GDM1 (cell line): ENCODE measurements around the gene HPGD.
"Not testable (repeated sequence)": the region's sequence is repeated elsewhere in the genome, so short reads cannot be mapped to it uniquely, and the experiment has no call there.

Source experiments
- DNase-seq: peaks from one replicate; lab custom pipeline; 2025; lab: John Stamatoyannopoulos, UW

Gene HPGD

GRCh38 chr4:174526731-174527130 lies 4.4 kb upstream of the HPGD start:
- DNase-seq = no peak

DNA sequence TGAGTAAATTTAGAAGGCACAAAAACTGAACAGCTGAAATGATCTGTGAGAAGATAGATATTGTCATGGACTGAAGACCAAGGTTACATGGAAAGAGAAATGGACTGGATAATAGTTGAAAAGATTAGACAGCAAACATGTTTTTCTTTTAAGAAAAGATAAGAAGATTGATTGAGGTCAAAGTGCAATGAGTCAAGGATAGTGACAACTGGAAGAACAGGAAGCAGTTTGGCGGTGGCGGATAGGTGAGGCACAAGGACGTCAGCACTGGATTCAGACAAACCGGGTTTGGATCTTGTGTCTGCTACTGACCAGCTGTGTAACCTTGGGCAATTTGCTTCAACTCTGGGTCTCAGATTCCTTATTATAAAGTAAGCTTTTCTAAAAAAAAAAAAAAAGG lies 2.0 kb upstream of the HPGD start:
- no peak for DNase-seq

DNA sequence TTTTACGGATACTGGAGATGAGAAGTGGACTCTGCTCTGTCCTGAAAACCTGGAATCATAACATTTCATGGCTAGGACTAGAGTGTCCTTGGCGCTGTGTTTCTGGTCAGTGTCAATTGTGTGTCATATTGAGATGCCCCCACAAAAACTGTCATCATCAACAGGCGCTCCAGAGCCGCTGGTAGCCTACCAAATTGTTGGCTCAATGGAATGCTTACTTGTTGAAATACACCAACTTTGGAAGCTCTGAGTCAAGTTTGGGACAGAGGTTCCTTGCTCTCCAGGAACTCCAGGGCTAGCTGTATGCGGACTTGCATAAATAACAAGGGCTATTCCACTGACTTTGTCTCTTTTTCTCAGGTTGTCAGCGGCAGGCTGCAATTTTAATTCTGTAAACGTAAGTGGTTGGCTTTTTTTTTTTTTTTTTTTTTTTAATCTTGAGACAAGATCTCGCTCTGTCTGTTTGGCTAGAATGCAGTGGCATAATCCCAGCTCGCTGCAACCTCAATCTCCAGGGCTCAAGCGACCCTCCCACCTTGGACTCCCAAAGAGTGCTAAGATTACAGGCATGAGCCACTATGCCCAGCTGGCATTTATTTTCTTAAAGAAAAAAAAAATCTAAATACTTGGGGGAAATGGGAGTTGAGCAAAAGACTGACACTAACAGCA lies 871 bp upstream of the HPGD start:
- DNase-seq = no peak

DNA sequence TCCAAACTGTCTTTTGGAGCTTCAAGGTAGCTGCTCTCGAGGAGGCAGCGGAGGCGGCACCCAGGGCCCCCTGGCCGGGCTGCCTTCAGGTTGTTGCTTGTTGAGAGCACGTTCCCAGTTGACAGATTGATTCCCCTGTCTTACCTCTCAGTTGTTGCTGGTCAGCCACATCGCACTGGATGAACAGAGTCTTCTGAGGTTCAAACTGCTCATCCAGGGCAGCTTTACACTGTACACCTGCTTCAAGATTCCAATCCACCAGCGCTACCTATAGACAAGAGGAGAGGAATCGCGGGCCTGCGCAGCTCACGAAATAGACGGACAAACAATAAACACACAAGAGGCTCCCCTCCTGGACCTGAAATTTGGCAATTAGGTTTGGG lies 497 bp downstream of the HPGD start:
- peak; percentile 31 for DNase-seq

DNA sequence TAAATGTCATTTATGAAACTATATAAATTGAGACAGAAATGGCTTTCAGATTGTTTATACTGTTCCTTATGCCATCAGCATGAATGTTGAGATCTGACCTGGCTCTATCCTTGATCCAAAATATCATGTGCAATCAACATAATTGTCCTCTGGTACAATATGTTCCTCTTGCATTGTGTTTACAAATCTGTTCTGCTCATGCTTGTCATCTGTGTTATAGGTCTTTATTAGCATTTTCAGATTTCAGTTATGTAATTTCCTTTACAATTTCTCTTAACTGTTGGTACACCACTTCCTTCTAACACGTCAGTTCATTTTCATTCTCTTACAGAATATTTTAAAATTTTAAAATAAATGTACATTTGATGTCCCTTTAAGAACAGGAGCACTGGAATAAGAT lies 1.6 kb downstream of the HPGD start:
- DNase-seq = no peak

DNA sequence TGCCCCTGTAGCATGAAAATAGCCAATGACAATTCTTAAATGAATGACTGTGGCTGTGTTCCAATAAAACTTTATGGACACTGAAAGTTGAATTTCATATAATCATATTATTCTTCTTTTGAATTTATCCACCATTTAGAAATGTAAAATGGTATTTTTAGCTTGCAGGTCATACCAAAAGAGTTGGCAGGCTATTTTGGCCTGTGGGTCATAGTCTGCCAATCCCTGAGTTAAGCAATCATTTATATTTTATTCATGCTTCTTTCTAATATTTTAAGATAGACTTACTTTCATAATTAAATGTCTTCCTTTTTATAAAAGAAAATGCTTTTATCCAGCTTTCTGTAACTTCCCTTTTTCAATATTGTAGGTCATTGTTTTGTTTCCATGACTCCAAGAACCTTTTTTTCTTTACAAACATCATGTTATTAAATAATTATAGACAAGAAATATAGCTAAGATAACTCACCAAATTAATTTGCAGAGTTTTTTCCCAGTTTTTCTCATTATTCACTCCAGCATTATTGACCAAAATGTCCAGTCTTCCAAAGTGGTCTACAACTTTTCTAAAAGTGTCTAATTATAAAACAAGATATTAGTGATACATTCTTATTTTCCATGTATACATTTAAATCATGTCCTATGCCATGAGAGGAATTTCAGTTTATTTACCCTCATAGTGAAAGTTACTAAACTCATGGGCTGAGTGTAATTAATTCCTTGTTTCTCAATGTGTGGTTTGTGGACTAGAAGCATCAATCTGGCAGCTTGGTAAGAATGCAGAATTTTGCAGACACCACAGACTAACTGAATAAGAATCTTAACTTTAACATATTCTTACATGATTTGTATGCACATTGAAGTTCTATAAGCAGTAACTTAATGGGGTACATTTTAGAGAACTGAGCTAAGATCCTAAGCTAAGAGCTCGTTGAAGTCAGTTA lies 4.5 kb downstream of the HPGD start:
- DNase-seq = no peak

- no peak for DNase-seq
Measured at GRCh38 chr4:174516794-174517193, 5.5 kb downstream of the HPGD start.

GRCh38 chr4:174516345-174516744 lies 5.9 kb downstream of the HPGD start:
- no peak for DNase-seq

DNA sequence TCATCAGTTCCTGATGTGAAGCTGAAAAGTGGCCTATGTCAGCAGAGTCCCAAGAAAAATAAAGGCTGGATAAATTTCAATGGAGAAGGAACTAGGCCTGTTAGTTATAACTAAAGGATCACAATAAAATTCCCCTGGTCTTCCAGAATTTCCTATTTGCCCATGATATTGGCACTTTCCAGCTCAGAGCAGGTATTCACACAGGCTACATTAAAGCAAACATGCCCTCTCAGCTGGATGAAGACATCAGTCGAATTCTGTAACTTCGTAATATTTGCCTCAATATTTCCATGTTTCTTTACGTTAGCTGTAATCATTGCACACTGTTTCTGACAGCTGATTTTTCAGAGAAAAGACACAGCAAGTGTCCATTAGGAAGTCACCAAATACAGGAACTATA lies 9.5 kb downstream of the HPGD start:
- DNase-seq = no peak

GRCh38 chr4:174505892-174506291 lies 16.4 kb downstream of the HPGD start:
- DNase-seq = no peak

DNA sequence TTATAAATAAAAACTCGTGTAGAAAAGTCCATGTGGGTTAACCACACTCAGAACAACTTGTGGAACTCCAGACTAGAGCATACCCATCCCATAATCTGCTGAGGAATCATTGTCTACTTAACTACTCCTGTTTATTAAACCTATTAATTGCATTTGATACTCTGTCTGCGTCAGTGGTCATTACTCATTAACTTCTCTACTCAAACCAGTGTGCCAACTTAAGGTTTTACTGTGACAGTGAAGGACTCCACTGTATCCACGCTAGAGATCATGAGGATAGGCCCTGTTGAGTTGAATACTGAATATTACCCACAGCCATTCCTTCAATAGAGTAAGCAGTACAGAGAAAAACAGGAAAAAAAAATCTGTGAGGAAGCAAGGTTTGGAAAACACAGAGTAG lies 17.3 kb downstream of the HPGD start:
- no peak for DNase-seq

- no peak for DNase-seq
Measured at GRCh38 chr4:174503079-174503715, 19.1 kb downstream of the HPGD start.

DNA sequence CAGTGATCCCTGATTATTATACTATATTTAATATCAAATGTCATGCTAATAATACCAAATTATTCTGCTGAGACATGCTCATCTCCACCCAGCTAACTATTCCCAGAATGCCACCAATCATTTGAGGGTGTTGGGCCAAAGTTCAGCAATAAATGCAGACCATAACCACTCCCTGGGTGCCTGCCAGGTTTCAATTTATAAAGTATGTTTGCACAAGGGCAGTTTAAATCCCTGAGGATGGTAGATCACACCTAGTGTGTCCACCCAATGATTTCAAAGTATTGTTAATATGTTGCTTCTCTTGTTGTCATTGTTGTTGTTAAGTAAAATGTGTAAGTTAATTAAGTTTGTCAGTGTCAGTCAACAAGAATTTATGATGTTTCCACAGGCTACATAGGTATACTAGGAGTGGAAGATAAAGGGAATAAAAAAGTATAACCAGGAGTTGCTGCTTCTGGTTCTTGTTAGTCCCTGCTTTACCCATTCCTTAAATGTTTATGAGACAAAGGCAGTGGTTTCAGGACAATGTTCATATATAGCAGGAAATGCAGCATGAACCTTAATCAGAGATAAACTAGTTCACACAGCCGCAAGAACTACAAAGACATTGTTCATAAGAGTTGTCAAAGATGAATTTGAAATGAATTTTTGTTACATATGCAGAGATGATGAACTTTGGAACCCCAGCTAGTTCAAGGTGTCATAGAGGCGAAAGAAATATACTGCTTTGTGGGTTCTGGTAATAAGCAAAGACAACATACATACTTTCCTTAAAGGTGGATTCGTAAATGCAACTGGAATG lies 25.5 kb downstream of the HPGD start:
- no peak for DNase-seq

DNA sequence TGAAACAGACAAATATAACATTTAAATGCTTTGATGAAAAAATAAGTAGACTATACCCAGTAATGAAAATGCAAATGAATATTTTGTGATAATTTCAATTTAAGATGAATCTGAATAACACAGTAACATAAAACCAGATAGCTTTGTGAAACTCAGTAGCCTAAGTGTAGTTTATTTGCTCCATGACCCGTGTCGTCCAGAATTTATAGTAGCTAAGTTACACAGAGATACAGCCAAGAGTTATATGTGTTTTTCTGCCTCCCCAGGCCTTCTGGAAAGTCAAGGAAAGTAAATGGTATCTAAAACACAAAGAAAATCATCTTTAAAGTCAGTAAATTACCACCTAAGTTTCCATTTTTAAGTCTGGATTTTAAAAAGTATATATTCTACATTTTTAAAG lies 26.7 kb downstream of the HPGD start:
- DNase-seq = no peak

DNA sequence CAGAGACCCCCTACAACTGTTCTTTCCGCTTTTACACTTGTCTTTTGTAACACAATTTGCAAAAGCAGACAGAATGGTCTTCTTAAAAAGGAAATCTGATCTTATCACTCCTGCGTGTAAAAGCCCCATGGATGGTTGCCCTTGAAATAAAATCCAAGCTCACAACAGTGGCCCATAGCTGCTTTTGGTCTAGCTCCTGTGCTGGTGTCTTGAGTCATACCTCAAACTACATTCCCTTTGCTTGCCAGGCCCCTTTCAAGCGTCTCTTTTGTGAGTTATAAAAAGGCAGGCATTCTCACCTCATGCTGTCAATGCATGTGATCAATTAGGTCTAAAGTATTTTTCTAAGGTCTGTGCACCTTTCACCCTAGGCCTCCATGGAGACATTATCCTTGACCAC lies 27.6 kb downstream of the HPGD start:
- DNase-seq = no peak

GRCh38 chr4:174494146-174494545 lies 28.1 kb downstream of the HPGD start:
- no peak for DNase-seq

- no peak for DNase-seq
Measured at GRCh38 chr4:174490451-174490961, 31.8 kb downstream of the HPGD start.

DNA sequence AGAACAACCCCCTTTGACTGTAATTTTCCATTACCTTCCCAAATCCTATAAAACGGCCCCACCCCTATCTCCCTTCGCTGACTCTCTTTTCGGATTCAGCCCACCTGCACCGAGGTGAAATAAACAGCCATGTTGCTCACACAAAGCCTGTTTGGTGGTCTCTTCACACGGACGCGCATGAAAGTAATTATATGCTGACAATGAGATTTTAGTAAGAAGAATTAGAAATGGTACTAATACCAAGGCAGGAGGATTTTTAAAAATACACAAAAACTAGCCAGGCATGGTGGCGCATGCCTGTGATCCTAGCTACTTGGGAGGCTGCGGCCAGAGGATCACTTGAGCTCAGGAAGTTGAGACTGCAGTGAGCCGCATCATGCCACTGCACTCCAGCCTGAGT lies 33.9 kb downstream of the HPGD start:
- not testable (repeated sequence) for DNase-seq

- no peak for DNase-seq
Measured at GRCh38 chr4:174485025-174485424, 37.3 kb downstream of the HPGD start.

DNA sequence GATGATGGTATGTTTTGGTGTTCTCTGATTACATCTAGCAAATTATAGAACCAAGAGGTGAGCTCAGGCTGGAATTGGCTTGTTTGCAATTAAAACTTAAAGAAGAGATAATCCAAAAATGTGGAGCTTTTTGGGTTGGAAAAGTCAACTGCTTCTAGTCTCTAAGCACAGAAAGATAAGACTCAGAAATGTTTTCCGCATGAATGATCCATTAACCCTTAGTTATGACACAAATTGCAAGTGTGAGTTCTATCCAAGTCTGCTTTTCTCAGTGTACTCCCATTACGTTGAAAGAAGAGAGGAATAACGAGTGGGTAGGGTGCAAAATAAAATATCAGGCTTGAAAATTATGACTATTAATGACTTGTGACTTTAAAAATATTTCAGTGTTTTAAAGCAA lies 38.5 kb downstream of the HPGD start:
- DNase-seq = no peak

- DNase-seq = no peak
Measured at GRCh38 chr4:174479140-174479539, 43.1 kb downstream of the HPGD start.

GRCh38 chr4:174475528-174475927 lies 46.8 kb downstream of the HPGD start:
- no peak for DNase-seq
